Measurements from ENCODE around the gene LTBP1. TPM values are rescaled to one million over a fixed set of nuclear protein-coding genes. Genes with fewer than 3 reads are reported as not detected.

Gene LTBP1
- total RNA-seq, 1 experiment from 2014 or later: 12.5 TPM

GRCh38 chr2:33292981-33293595 is 346.3 kb downstream of the LTBP1 start:
- BruUV-seq (replicated peaks): no TSS peak
- no peak for ATAC-seq
- Histone ChIP-seq H3K36me3 (ENCODE audit: control insufficient read depth, insufficient read depth, low read length) (no peaks in the 10 kb centered on the region), H3K4me1 (ENCODE audit: control insufficient read depth, insufficient read depth, low read length) (peaks cover 11% of the 10 kb centered on the region), H3K9me3 (ENCODE audit: control insufficient read depth, insufficient read depth, low read depth, low read length) (no peaks in the 10 kb centered on the region), H3K4me3 (ENCODE audit: low read depth in 2 of 2, low read length in 2 of 2) (no peak overlapping the region), H3K27me3 (ENCODE audit: control insufficient read depth, insufficient read depth, low read length) (no peaks in the 10 kb centered on the region), H3K27ac (ENCODE audit: low read length) (no peak overlapping the region)
- CTCF ChIA-PET: interaction anchor here (0.6 kb wide), 1 partner anchor 120 kb away, joined by 6 read pairs; no protein-coding TSS in a partner anchor
- TF ChIP-seq POLR2AphosphoS5 (IDR thresholded peaks at IDR 0.05; ENCODE audit: low read depth, low read length) (no peak), SIN3A (IDR thresholded peaks at IDR 0.05; ENCODE audit: borderline replicate concordance, insufficient read depth, low read depth, low read length) (no peak), CTCF (IDR thresholded peaks at IDR 0.05) (no peak), REST (IDR thresholded peaks at IDR 0.05; ENCODE audit: insufficient read depth in 1 of 2, low read depth in 2 of 2, low read length in 1 of 2) (no peak), TCF7L2 (IDR thresholded peaks at IDR 0.05; ENCODE audit: low read depth, low read length) (no peak)
- in situ Hi-C loops (cut with HindIII; ENCODE audit: low pct_unique_long_range_greater_than_20kb, low sequenced_read_pairs): no loop called here
- DNase-seq (ENCODE audit: low read depth, low spot score): no peak
- POLR2A ChIA-PET: no interaction called here
- intact Hi-C loops (cut with micrococcal nuclease; ENCODE audit: unreplicated experiment): no loop called here

- H3K36me3 ChIP-seq (ENCODE audit: control insufficient read depth, insufficient read depth, low read length): no peaks in the 10 kb centered on the region
- in situ Hi-C loops (cut with HindIII; ENCODE audit: low pct_unique_long_range_greater_than_20kb, low sequenced_read_pairs): no loop called here
- ATAC-seq: no peak
- BruUV-seq (replicated peaks): no TSS peak
- TF ChIP-seq POLR2AphosphoS5 (IDR thresholded peaks at IDR 0.05; ENCODE audit: low read depth, low read length) (no peak), CTCF (IDR thresholded peaks at IDR 0.05) (no peak)
- no peak for DNase-seq (ENCODE audit: low read depth, low spot score)
- no peaks in the 10 kb centered on the region for H3K9me3 ChIP-seq (ENCODE audit: control insufficient read depth, insufficient read depth, low read depth, low read length)
- no peaks in the 10 kb centered on the region for H3K4me1 ChIP-seq (ENCODE audit: control insufficient read depth, insufficient read depth, low read length)
- no peaks in the 10 kb centered on the region for H3K27me3 ChIP-seq (ENCODE audit: control insufficient read depth, insufficient read depth, low read length)
- no peak overlapping the region for H3K4me3 ChIP-seq (ENCODE audit: low read depth in 2 of 2, low read length in 2 of 2)
- CTCF ChIA-PET: no interaction called here
- POLR2A ChIA-PET: no interaction called here
- H3K27ac ChIP-seq (ENCODE audit: low read length): no peak overlapping the region
- intact Hi-C loops (cut with micrococcal nuclease; ENCODE audit: unreplicated experiment): no loop called here
Measured at GRCh38 chr2:33298233-33298632, 351.5 kb downstream of the LTBP1 start.

All from Panc1 (cell line).